HepG2 (cell line): ENCODE data around the gene TBC1D16. TPM values are rescaled to one million over a fixed set of nuclear protein-coding genes. Genes with fewer than 3 reads are reported as not detected.

Source experiments
- ATAC-seq: fragments of 200-7000 bp; cut with Tn5 transposase; 3 replicates; pipeline ENCODE4 v1.9.1; 2020; ENCODE audit warnings: mild to moderate bottlenecking, moderate library complexity
- BruUV-seq: library from RNA; stranded (reverse); fragments of 400-500 nt; replicated peaks from 2 replicates; lab custom pipeline; 2021; lab: Mats Ljungman, UMichigan
- CTCF ChIA-PET: fragments of 300-600 bp; formaldehyde crosslinking; extraction: SDS; loops from one replicate; lab custom pipeline; 2021; ENCODE audit warnings: low total read pairs, inconsistent platforms, low intra/inter-chr PET ratio; lab: Yijun Ruan, JAX
- POLR2A ChIA-PET: fragments of 350-600 bp; sonication (Branson Sonifier 250); formaldehyde crosslinking; loops from one replicate; lab custom pipeline; 2020; ENCODE audit warnings: antibody characterized with exemption, inconsistent platforms; lab: Yijun Ruan, JAX
- DNase-seq: peaks from one replicate; pipeline ENCODE4 v3.0.0-alpha.2; 2015; ENCODE audit warnings: low spot score
- FAIRE-seq: peaks from 3 replicates; lab custom pipeline; 2011; peaks lifted over from hg19 to GRCh38; lab: Jason Lieb, UNC
- H2AFZ ChIP-seq: one replicate; pipeline ENCODE4 v1.6.1; 2011; ENCODE audit warnings: low read length, inconsistent platforms
- H3K27ac ChIP-seq: fragments of 300-600 bp; 3 replicates; pipeline ENCODE4 v1.8.0; 2011; ENCODE audit warnings: mixed run types, mild to moderate bottlenecking, mixed read lengths, low read length, inconsistent platforms; ENCODE audit not compliant: insufficient read depth; ENCODE audit errors: extremely low read length
- H3K27me3 ChIP-seq, 2 experiments: fragments of 200-600 bp in 1 of 2; 2 replicates in 1 of 2; 3 replicates in 1 of 2; pipeline versions ENCODE4 v1.6.0 to v1.8.0; 2011; ENCODE audit warnings: low read length in 2 of 2, mild to moderate bottlenecking in 2 of 2, moderate library complexity in 2 of 2, inconsistent platforms in 1 of 2; ENCODE audit not compliant: insufficient read depth in 2 of 2, control insufficient read depth in 1 of 2
- H3K36me3 ChIP-seq, 2 experiments: fragments of 200-600 bp in 1 of 2; replicated peaks in 1 of 2; 2 replicates in 1 of 2; 3 replicates in 1 of 2; pipeline versions ENCODE4 v1.5.1 to v1.8.0; 2011; ENCODE audit warnings: low read length in 2 of 2, inconsistent platforms in 1 of 2; ENCODE audit not compliant: insufficient read depth in 2 of 2, control insufficient read depth in 1 of 2
- H3K4me1 ChIP-seq: 2 replicates; pipeline ENCODE4 v1.5.1; 2012; ENCODE audit warnings: low read length, inconsistent platforms; ENCODE audit not compliant: insufficient read depth
- H3K4me2 ChIP-seq: 2 replicates; pipeline ENCODE4 v1.6.0; 2011; ENCODE audit warnings: low read depth, low read length, inconsistent platforms
- H3K4me3 ChIP-seq, 3 experiments: fragments of 200-600 bp in 1 of 3; sonication (generic), shearing (Covaris generic) in 1 of 3; replicated peaks in 1 of 3; 2 replicates each; pipeline ENCODE4 v1.5.1; 2011 to 2016; ENCODE audit warnings: low read length in 3 of 3, inconsistent platforms in 2 of 3, low read depth in 2 of 3, mild to moderate bottlenecking in 2 of 3, control low read depth in 1 of 3, mixed read lengths in 1 of 3; ENCODE audit not compliant: insufficient read depth in 1 of 3
- H3K79me2 ChIP-seq: one replicate; pipeline ENCODE4 v1.6.1; 2011; ENCODE audit warnings: low read length, inconsistent platforms; ENCODE audit not compliant: insufficient read depth
- H3K9ac ChIP-seq: 2 replicates; pipeline ENCODE4 v1.6.0; 2011; ENCODE audit warnings: mild to moderate bottlenecking, low read depth, low read length, inconsistent platforms; ENCODE audit not compliant: insufficient read depth
- H3K9me3 ChIP-seq: 2 replicates; pipeline ENCODE4 v1.5.1; 2012; ENCODE audit warnings: mild to moderate bottlenecking, low read length
- H4K20me1 ChIP-seq: 2 replicates; pipeline ENCODE4 v1.6.0; 2011; ENCODE audit warnings: inconsistent platforms, mild to moderate bottlenecking, low read length, moderate library complexity; ENCODE audit not compliant: insufficient read depth
- AGO2 ChIP-seq: fragments of 200-400 bp; formaldehyde crosslinking; optimal IDR thresholded peaks from 2 replicates; pipeline ENCODE3; 2017; ENCODE audit warnings: mild to moderate bottlenecking, low read depth, low read length, moderate library complexity
- AKAP8 ChIP-seq: sonication (generic); formaldehyde crosslinking; IDR thresholded peaks from 2 replicates; pipeline ENCODE4 v1.5.1; 2020; ENCODE audit warnings: mild to moderate bottlenecking, missing genetic modification reagents
- BCLAF1 ChIP-seq: fragments of 450-650 bp; IDR thresholded peaks from 2 replicates; pipeline ENCODE4 v1.6.1; 2017; ENCODE audit warnings: mild to moderate bottlenecking
- BHLHE40 ChIP-seq: IDR thresholded peaks from 2 replicates; pipeline ENCODE4 v1.6.1; 2011; ENCODE audit warnings: low read length, improper control_type of control experiment
- HOXA7 ChIP-seq: sonication (generic); formaldehyde crosslinking; IDR thresholded peaks from 2 replicates; pipeline ENCODE4 v1.8.1; 2022; ENCODE audit warnings: mild to moderate bottlenecking, missing genetic modification reagents, moderate library complexity
- HOXD1 ChIP-seq: sonication (generic); formaldehyde crosslinking; IDR thresholded peaks from 2 replicates; pipeline ENCODE4 v1.5.0; 2020; ENCODE audit warnings: missing genetic modification reagents
- ISL2 ChIP-seq: sonication (generic); formaldehyde crosslinking; IDR thresholded peaks from 2 replicates; pipeline ENCODE4 v1.5.0; 2020; ENCODE audit warnings: missing genetic modification reagents
- MED1 ChIP-seq: sonication (generic); formaldehyde crosslinking; IDR thresholded peaks from 2 replicates; pipeline ENCODE4 v1.4.0; 2020; ENCODE audit warnings: missing genetic modification reagents
- NONO ChIP-seq, 2 experiments: fragments of 450-650 bp in 1 of 2; sonication (generic) in 1 of 2; formaldehyde crosslinking in 1 of 2; IDR thresholded peaks in 1 of 2; conservative IDR thresholded peaks in 1 of 2; 2 replicates each; pipeline versions ENCODE4 v1.6.1 to v1.8.0; 2017 to 2022; ENCODE audit warnings: mild to moderate bottlenecking in 1 of 2, missing genetic modification reagents in 1 of 2, moderate library complexity in 1 of 2
- ZMYM3 ChIP-seq: sonication (generic); formaldehyde crosslinking; IDR thresholded peaks from 2 replicates; pipeline ENCODE4 v1.5.1; 2020; ENCODE audit warnings: mild to moderate bottlenecking, missing genetic modification reagents
- ZNF547 ChIP-seq: sonication (generic); formaldehyde crosslinking; IDR thresholded peaks from 2 replicates; pipeline ENCODE4 v1.5.1; 2020; ENCODE audit warnings: mild to moderate bottlenecking, missing genetic modification reagents
- ZNF629 ChIP-seq: sonication (generic); formaldehyde crosslinking; conservative IDR thresholded peaks from 2 replicates; pipeline ENCODE4 v1.5.0; 2020; ENCODE audit warnings: missing genetic modification reagents
- WGBS: methylation state at CpG from one replicate; pipeline ENCODE4 v1.1.6; 2017; ENCODE audit warnings: low lambda C conversion rate; 5-methylcytosine and 5-hydroxymethylcytosine counted together
- in situ Hi-C: cut with HindIII; loops from 2 replicates; pipeline ENCODE4 v1.10.0; 2017; ENCODE audit warnings: low pct_unique_long_range_greater_than_20kb; ENCODE audit not compliant: extremely low pct_ligation_motif_present
- intact Hi-C: fragments of 100-400 bp; cut with micrococcal nuclease; formaldehyde crosslinking; loops from one replicate; pipeline ENCODE4 v1.10.0; 2022; ENCODE audit not compliant: unreplicated experiment
- polyA plus RNA-seq, 8 experiments: library from polyadenylated mRNA; depleted of rRNA in 3 of 8; stranded (reverse) in 7 of 8; unstranded in 1 of 8; fragments of >200 nt; fragmentation: Illumina TruSeq in 4 of 8; extraction: Trizol in 4 of 8; gene quantifications; 2 replicates each; pipeline versions ENCODE4 v1.2.1 to v1.2.3, GENCODE V29; 2011 to 2016; ENCODE audit warnings: low read depth in 4 of 8, missing spikeins in 1 of 8, mixed read lengths in 1 of 8; ENCODE audit not compliant: insufficient read depth in 1 of 8
- total RNA-seq, 5 experiments: library from RNA; depleted of rRNA; stranded (reverse); fragments of >200 nt; fragmentation: Illumina TruSeq; extraction: Trizol; gene quantifications; 2 replicates each; pipeline ENCODE4 v1.2.3, GENCODE V29; 2016; ENCODE audit warnings: low read depth in 1 of 5

Gene TBC1D16
- total and polyA plus RNA-seq, 2 of the 13 experiments (the other 11 are each of a cell fraction or from before 2014, with no cell fraction given): 14.9 to 24.9 TPM

GRCh38 chr17:79923974-79924638 lies 111.6 kb downstream of the TBC1D16 start (continued):
- TF ChIP-seq MED1: 0 out of 2 replicates have a peak, but pooled peaks have one; percentile 22
- no peak for TF ChIP-seq BCLAF1
- TF ChIP-seq ISL2 (CRISPR knock-in tag): no peak
- TF ChIP-seq BHLHE40: 0 out of 2 replicates have a peak, but pooled peaks have one; percentile 31
- TF ChIP-seq HOXD1 (CRISPR knock-in tag): no peak
- no peak for TF ChIP-seq ZNF547 (CRISPR knock-in tag)

GRCh38 chr17:79922798-79923197 lies 112.9 kb downstream of the TBC1D16 start:
- 77% methylated on average over 10 of the region's 12 CpGs for WGBS
- Histone ChIP-seq H3K9ac (no peak overlapping the region), H3K27ac (no peak overlapping the region), H3K4me2 (no peak overlapping the region), H3K36me3 (no peaks in the 10 kb centered on the region), H3K9me3 (no peaks in the 10 kb centered on the region), H3K4me1 (peaks cover 73% of the 10 kb centered on the region), H4K20me1 (no peaks in the 10 kb centered on the region), H3K27me3 (peaks cover 3 to 25% of the 10 kb centered on the region in 2 experiments; a peak in 3 of 5 replicates), H3K4me3 (no peak overlapping the region), H2AFZ (no peak overlapping the region), H3K79me2 (no peaks in the 10 kb centered on the region)
- no peak for DNase-seq
- in situ Hi-C loops (no loop called here), intact Hi-C loops (no loop called here)
- ChIA-PET CTCF (no interaction called here), POLR2A (interaction anchor here (1.5 kb wide), 1 partner anchor 70 kb away, joined by 7 read pairs; no protein-coding TSS in a partner anchor)
- BruUV-seq: no TSS peak
- TF ChIP-seq HOXA7 (CRISPR knock-in tag): no peak
- TF ChIP-seq AGO2: peak; percentile 19
- TF ChIP-seq NONO (IDR thresholded peaks at IDR 0.05): no peak
- TF ChIP-seq NONO (CRISPR knock-in tag; conservative IDR thresholded peaks at IDR 0.05): no peak
- TF ChIP-seq ZNF629 (CRISPR knock-in tag): peak; percentile 86
- TF ChIP-seq AKAP8 (CRISPR knock-in tag): no peak
- peak; percentile 63 for TF ChIP-seq ZMYM3 (CRISPR knock-in tag)
- ATAC-seq: no peak
- no peak for FAIRE-seq
